Muscle of arm (tissue), 12 donors: ENCODE measurements around the gene DEGS2. TPM values are rescaled to one million over a fixed set of nuclear protein-coding genes. Genes with fewer than 3 reads are reported as not detected.

Experiments
- DNase-seq: peaks from one replicate; pipeline ENCODE4 v3.0.0-alpha.2; 2013
- polyA plus RNA-seq, 12 donors: library from polyadenylated mRNA; unstranded; fragments of 120-200 nt; gene quantifications; one replicate each; pipeline ENCODE4 v1.2.1, GENCODE V29; 2013; ENCODE audit not compliant: insufficient read length in 12 of 12

Gene DEGS2
- polyA plus RNA-seq, 12 donors = 0.30 to 4.8 (median 0.39) TPM; not detected in 1

DNA sequence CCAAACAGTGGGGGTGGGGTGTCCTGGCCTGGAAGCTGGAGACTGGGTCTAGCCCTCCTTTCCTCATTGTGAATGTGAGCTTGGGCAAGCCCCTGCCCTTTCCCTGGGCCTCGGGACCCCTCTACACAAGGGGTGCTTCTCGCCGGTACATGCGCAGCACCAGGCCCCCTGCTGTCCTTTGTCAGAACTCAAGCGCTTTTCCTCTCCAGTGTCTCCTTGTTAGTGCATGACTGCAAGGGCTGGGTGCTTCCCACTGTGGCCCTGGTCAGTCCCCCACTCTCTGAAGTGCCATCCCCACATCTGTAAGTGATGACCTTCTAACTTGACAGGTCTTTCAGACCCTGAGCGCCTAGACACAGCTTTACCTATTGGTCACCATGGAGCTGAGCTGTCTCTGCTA lies 44.2 kb downstream of the DEGS2 start:
- DNase-seq = no peak

DNA sequence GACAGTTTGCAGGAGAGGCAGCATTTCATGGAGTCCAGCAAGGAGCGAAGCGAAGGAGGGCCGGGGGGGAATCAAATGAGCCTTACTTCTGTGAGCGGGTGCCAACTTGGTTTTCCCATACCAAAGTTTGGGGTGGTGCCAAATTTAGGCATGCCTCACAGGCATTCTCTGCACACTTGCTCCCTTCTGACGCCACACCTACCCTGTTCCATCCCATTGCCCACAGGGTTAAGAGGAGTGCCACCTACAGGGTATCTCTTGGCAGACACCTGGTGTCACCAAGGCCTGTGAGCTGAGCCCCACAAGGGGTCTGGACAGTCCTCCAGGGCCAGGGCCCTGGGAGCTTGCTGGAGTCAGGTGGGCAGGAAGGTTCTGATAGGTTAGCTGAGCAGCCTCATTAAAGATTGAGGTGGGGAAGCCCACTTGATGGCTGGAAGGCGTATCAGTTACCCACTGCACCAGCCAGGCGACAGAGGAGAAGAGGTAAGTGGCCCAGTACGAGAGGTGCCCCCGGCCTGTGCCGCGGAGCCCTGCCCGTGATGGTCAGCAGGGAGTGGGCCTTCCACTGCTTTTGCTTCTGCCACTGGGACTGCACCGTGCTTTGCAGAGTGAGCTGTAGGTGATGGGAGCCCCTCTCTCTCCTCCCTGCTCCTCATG lies 45.2 kb downstream of the DEGS2 start:
- DNase-seq = no peak

DNA sequence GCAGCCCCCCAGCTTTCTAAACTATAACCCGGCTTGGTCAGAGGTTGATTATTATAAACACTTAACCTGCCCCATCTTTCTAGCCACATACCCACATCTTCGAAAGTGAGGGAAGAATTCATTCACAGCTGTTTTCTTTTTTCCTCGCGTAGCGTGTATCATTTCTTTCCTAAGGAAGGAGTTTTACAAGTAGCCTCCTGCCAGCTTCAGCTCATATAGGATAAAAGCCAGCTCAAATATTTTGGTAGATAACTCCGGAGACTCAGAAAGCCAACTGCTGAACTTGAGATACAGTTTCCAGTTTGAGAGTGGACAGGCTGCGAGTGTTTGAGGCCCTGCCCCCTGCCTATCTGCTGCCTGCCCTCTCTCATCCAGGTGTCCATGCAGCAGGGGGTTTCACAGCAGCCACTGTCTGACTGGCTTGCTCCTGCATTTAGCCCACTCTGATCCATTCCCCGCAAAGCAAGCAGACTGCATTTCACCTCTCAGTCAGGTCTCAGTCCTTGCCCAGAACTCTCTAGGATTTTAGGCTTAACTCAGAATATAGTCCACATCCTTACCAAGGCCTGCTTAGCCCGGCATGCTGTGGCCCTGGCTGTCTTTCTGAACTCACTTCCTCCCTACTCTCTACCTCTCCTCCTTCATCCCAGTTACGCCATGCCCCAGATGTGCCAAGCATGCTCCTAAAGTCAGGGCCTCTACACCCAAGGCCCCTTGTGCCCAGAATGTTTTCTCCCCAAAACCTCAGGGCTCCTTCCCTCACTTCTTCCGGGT lies 47.3 kb downstream of the DEGS2 start:
- DNase-seq = no peak

DNA sequence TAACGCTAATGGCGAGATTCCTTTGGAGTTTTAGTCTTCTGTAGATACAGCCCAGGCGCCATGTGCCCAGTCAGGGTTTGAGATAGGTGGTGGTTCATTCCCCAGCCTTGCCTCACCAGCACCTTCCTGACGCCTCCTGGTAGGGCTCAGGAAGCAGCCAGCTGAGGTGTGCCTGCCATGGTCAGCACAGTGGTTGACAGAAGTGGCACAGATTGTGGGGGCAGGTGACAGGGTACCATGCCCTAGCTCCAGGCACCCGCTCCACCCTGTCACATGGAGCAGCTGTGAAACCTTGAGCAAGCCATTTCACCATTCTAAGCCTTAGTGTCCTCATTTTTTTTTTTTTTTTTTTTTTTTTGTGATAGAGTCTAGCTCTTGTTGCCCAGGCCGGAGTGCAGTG lies 48.6 kb downstream of the DEGS2 start:
- no peak for DNase-seq

DNA sequence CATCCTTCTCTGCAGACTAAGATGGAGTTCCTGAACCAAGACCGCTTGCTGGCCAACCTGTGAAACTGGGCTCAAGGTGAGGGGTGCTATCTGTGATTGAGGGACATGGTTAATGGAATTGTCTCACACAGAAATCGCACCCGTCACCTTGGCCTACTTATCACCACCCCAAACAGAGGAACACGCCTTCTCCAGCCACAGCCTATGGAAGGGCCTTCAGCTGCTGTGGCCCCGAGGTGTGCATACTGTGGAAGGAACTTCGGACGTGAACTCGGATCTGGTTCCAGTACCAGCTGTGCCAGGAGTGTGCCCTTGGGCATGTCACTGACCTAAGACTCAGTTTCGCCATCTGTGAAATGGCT lies 49.9 kb downstream of the DEGS2 start:
- no peak for DNase-seq

DNA sequence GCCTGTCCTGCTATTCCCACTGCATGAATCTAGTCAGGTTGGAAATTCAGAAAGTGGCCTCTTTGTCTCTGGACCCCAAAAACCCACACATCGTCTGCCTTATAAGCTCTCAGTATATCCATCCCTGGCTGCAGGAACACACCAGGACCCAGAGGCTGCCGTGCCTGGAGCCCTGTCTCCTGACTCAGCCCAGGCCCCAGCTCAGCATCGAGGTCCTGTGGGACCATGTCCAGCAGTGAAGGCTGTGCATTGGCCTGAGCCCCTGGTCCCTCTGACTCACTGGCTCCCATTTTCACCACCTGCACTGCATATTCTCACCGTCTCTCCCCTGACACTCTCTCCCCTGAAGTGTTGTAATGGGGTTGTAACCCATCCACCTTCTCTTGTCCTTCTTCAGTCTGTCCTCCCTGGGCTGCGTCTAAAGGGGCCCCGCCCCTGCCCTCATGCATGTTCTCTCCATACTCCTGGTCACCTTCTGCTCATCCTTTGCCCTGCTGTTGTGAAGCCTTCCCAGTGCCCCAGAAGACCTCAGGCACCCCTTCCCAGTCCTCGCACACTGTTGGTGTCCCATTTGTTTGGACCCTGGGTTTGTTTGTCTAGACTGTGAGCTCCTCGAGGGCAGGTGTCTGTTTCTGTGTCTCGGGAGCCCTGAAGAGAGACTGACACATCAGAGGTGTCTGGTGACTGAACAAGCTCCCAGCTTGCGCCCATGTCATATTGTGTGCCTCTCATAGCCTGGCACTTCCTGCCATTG lies 50.4 kb downstream of the DEGS2 start:
- no peak for DNase-seq

DNA sequence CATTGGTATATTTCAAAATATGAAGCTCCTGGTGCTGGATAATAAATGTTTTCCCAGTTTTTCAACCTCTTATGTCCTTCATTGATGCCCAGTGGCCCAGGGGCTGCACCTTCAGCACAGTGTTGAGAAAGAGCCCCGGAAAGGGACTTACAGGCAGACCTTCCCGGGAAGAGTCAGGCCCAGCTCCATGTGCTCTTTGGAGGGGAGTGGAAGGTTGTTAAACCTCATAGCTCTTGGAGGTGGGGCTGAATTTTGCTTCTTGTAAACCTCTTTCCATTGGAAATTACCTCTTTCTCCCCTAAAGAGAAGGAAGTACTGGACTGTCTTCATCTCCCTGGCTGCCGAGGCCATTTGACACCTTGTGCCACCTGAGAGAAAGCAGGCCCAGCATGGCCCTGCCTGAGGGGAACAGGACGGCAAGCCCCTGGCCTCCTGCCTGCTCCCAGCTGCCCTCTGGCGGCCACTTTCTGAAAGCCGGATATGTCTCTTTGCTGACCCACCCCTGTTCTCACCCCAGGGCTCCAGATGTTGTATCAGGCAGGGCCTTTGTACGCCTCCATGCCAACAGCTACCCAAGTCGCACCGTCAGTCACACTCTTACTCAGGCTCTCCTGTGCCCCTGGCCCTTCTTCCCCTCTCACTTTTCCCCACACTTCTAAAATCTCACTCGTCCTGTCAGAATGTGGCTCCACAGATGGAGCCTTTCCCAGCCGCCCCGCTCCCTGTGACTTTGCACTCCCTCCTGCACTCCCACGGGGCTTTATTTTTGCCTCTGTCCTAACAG lies 51.2 kb downstream of the DEGS2 start:
- DNase-seq = peak; percentile 74

DNA sequence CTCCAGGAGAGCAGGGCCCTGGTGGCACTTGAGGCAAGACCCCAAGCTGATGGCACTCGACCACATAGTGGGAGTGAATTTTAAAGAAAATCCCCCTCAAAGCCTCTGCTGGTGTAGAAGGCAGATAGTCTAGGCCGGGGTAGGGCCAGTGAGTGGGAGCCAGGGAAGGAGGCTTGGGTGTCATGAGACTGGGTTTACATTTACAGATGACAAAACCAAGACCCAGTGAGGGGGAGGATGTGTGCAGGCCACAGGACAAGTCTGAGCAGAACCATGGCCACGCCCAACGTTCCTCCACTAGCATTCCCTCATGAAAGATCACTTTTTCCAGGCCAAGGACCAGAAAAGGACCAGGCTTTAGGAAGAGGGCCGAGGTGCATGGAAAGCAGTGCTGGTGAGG lies 52.2 kb downstream of the DEGS2 start:
- DNase-seq = no peak

DNA sequence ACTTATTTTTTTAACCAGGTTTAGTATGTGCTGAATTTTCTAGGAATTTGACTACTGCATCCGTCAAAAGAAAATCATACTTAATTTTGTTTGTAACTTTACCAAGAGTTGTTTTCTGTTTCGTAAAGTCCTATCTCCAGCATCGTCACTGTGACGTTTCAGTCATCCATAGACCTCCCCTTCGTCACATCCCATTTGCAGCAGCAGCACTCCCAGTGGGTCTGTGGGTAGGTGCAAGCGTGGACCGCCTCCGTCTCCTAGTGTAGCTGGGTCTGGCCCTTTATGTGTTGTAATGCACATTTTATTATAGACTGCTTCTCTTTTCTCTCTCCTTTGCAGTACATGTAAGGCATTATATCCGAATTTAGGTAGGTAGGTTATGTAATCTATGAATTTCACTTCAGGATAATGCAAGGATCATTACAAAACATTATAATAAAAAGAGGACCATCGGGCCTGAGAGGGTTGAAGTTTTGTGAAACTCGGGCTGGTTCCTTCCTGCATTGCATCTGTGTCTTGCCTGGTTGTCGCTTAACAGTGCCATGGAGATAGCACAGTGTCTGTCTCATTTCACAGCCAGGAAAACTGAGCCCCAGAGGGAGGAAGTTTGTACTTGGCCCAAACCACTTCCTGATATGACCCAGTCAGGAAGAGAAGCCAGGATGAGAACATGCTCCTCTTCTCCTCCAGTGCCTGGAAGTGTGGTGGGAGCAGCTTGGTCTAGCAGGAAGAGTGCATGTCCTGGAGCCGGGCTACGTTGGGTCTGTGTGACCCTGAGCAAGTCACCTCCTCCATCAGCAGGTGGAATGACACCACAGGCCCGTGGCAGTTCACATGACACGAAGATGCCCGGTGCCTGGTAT lies 53.0 kb downstream of the DEGS2 start:
- DNase-seq = no peak

DNA sequence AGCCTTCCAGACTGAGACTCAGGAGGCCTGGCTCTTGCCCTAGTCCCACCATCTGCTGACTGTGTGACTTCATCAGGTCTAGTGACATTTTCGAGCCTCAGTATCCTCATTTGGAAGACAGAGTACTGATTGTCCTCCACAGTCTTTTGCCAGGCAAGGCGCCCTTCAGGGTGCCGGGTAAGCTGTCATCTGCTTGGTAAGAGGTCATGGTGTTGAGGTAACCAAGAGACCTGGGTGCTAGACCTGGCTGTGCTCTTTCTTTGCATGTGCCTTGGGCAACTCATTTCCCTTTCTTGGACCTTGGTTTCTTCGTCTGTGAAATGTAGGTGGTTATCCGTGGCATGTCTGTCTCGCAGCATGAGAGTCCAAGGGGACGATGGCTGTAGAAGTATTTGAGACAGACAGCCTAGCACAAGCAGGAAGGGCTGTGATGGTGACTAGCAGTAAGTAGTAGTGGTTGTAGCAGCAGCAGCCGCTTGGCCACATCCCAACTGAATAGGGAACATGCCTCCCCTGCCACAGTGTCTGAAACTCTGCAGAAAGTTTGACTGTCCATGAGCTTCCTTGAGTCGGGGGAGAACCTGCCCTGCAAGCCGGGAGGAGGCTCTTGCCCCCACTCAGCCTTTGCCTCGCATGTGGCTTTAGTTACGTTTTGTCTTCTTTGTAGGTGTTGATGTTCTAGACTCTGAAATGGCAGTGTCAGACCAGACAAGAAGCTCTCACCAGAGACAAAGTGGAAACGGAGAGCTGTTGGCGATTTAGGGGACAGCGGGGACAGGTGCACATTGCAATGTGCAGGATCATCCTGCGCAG lies 53.9 kb downstream of the DEGS2 start:
- DNase-seq = no peak

DNA sequence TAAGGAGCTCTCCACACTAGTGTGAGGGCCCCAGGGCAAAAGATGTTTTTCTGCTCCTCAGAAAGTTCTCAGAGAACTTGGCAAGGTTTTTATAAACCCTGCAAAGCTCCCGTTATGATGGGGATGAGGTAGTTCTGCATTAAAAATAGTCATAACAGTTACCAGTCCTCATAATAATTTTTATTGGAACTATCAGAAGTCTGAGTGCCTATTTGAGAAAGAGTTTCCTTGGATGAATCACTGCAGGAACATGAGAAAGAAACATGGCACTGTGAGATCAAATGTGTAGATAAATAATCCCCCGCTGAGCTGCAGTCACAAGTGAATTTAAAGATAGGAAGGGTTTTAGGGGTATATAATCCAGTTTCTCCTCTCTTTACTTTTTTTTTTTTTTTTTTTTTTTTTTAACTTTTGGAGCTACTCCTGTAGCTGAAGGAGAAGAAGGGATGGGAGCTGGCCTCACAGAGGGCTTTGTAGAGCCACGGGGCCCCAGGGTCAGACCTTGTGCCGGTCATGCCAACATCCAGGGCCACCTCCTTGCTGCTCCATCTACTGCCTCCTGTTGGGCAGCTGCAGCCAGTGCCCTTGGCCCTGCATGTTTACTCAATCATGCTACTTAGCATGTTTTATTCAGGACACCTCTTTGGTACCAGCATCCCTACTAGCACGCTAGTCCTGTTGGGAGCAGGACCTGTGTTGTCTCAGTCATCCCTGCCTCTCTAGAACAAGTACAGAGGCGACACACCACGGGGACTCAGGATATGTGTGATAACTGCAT lies 54.7 kb downstream of the DEGS2 start:
- DNase-seq = no peak

DNA sequence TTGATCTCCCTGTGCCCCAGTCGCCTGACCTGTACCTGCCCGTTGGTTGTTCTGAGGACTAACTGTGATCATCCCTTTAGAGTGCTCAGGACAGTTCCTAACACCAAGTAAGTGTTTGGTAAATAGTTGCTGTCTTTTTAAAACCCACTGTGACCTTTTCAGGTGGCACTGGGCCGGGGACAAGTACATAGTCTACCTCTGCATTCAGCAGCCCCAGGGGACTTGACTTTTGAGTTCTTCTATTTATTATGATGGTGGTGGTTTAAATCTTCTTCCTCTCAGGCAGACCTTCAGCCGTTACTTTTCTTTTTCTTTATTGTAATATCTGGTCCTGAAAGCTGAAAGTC lies 55.5 kb downstream of the DEGS2 start:
- no peak for DNase-seq

DNA sequence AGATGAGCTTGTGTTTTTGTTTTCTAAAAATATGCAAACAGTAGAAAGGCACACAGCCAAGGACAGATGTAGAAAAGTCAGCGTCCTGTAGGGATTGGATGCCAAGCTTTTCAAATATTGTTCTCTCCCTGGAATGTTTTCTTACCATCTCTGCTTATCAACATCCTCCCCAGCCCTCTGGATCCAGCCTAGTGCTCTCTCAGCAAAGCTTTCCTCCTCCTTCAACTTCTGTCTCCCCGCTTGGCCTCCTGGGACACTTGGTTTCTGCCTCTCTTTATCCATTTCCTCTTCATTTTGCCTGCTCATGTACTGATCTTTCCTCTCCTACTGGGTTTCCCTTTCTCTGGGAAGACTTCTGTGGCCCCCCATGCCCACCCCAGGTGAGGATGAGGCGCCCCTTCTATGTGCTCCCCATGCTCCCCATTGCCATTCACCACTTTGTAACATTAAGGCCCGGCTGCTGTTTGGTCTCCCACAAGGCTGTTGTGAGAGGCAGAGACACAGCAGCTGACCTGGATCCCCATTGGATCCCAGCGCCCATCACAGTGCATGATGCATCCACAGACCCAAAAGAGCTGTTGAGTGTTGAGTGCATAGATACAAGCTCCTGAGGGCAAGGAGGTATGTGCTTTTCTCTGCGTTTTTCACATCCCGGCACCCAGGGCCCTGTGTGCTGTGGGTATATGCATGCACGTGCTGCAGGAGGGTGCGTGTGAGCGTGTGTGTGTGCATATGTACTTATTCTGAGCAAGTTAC lies 56.0 kb downstream of the DEGS2 start:
- DNase-seq = no peak

DNA sequence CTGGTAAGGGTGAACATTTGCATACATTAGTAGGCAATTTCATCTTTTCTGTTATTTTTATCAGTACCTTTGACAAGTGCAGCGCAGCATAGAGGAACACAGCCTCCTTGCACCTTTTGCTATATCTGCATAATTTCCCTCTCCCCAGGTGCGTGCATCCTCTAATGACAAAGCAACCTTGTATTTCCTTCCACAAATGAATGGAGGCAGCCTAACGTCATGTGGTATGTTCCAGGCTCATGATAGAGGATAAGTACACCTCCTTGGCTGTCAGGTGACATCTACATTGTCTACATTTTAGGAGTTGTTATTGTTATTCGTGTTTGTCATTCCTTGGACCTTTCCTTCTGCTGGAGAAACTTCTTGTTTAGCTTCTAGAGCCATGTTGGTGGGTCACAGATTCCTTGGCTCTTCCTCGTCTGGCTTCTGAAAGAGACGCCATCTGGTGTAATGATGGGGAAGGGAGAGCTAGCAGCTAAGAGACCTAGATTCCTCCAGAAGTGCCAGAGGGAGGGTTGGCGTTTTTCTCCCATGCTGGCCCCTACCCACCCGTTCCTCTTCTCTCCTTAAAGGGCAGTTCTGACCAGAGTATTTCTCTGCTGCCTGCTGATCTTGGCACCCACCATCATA lies 57.2 kb downstream of the DEGS2 start:
- no peak for DNase-seq

DNA sequence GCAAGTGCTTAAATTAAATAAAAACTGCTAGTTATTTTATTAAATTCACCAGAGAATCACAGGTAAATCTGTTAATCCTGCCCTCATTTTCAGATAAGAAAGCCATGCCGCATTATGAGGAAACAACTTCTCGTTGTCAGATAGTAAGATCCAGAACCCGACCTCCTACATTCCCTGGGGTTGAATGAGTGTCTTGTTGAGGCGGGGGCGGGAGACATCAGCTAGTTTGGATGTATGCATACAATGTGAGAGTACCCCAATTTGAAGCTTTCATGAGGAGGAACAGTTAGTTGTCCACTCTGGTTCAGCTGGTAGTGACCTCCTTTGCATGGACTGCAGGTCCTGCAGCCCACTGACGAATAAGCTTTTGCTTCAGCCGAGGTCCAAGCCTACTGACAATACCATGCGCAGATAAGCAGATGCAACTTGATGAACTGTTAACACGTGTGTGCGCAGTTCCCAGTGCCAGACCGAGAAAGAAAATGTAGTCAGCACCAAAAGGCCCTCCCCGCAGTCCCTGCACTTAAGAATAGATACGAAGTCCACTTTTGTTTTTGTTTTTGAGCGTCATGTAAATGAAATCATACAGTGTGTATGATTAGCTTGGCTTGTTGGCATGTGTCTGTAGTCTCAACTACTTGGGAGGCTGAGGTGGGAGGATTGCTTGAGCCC lies 59.3 kb downstream of the DEGS2 start:
- no peak for DNase-seq

DNA sequence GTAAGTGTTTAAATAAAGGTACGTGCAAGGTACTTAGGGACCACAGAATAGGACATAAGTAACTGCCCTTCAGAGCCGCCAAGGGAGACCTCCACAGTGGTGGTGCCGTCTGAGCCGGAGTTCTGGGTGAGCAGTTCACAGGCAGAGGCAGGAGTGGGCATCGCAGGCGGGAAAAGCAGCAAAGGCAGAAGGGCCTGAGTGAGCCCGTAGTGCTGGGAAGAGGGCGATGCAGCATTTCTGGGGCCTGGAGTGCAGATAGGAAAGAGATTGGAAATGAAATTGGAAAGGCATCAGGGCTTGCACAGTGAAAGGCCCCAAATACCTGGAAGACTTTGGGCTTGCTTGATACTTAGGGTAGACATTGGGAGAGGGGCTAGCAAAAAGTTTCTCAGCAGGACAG lies 61.3 kb downstream of the DEGS2 start:
- DNase-seq = no peak

DNA sequence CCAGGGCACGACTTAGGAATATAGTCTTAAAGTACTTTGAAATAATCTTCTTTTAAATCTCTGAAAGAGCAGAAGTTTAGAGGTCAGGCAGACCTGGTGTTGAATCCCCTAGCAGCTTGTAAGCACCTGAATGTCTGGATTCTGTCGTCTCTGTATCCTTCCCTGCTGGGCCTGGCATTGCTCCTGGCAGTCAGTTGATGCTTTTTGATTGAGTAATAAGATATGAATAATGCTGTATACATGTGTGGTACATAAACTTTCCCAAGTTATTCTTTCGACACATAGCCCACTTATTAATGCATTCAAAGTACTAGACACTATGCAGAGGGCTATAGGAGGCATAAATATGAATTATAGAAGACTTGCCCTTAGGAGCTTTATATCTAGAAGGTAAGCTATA lies 62.8 kb downstream of the DEGS2 start:
- DNase-seq = no peak
